ENCODE results near the gene FOXO3. TPM values are rescaled to one million over a fixed set of nuclear protein-coding genes. Genes with fewer than 3 reads are reported as not detected.

FOXO3 gene
- total RNA-seq, 2 donors from 2014 or later = 16.4 to 20.3 TPM

DNA sequence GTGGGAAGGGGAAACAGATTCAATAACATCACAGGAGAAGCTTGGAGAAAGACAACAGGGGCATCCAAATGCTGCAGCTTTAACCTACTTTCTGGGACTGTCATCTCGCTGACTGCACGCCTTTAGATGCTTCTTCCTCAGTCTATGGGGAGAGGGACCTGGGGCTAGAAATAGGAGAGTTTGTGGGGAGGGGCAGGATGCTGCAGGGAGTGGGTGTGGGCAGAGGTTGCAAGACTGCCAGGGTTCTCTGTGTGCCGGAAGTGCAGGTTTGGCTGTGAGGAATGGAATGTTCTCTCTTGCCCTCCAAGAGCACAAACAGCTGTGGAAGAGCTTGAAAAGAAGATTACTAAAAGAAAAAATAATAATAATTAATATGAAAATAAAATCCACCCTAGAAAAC lies 93.2 kb downstream of the FOXO3 start:
- Mint-ChIP-seq H3K27me3 (ENCODE audit: insufficient read depth) (no peaks in the 10 kb centered on the region), H3K4me1 (peaks cover 41% of the 10 kb centered on the region), H3K4me3 (no peak overlapping the region), H3K9me3 (peaks cover 4% of the 10 kb centered on the region), H3K36me3 (ENCODE audit: low read depth) (peaks cover 4% of the 10 kb centered on the region), H3K27ac (no peak overlapping the region)
- DNase-seq = no peak
- Histone ChIP-seq H3K9ac (ENCODE audit: extremely low read depth, low read length, poor library complexity, severe bottlenecking) (no peak overlapping the region), H3K27me3 (ENCODE audit: control insufficient read depth, insufficient read depth, low read length, poor library complexity, severe bottlenecking) (no peaks in the 10 kb centered on the region), H3K9me3 (ENCODE audit: control insufficient read depth, low read length) (no peaks in the 10 kb centered on the region), H3K36me3 (ENCODE audit: control insufficient read depth, insufficient read depth, low read length) (no peaks in the 10 kb centered on the region), H3K4me3 (ENCODE audit: low read length) (no peak overlapping the region), H3K4me1 (ENCODE audit: control insufficient read depth, insufficient read depth, low read length) (peaks cover 13% of the 10 kb centered on the region), H3K27ac (ENCODE audit: low read depth, low read length) (no peak overlapping the region)
- TF ChIP-seq, protein P1, sequence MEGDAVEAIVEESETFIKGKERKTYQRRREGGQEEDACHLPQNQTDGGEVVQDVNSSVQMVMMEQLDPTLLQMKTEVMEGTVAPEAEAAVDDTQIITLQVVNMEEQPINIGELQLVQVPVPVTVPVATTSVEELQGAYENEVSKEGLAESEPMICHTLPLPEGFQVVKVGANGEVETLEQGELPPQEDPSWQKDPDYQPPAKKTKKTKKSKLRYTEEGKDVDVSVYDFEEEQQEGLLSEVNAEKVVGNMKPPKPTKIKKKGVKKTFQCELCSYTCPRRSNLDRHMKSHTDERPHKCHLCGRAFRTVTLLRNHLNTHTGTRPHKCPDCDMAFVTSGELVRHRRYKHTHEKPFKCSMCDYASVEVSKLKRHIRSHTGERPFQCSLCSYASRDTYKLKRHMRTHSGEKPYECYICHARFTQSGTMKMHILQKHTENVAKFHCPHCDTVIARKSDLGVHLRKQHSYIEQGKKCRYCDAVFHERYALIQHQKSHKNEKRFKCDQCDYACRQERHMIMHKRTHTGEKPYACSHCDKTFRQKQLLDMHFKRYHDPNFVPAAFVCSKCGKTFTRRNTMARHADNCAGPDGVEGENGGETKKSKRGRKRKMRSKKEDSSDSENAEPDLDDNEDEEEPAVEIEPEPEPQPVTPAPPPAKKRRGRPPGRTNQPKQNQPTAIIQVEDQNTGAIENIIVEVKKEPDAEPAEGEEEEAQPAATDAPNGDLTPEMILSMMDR (conservative IDR thresholded peaks at IDR 0.05) = no peak
- 89 to 92% methylated on average over 2 to 3 of the region's 3 CpGs for WGBS, 2 experiments (ENCODE audit: insufficient coverage in 1 of 2, insufficient read length in 1 of 2)

DNA sequence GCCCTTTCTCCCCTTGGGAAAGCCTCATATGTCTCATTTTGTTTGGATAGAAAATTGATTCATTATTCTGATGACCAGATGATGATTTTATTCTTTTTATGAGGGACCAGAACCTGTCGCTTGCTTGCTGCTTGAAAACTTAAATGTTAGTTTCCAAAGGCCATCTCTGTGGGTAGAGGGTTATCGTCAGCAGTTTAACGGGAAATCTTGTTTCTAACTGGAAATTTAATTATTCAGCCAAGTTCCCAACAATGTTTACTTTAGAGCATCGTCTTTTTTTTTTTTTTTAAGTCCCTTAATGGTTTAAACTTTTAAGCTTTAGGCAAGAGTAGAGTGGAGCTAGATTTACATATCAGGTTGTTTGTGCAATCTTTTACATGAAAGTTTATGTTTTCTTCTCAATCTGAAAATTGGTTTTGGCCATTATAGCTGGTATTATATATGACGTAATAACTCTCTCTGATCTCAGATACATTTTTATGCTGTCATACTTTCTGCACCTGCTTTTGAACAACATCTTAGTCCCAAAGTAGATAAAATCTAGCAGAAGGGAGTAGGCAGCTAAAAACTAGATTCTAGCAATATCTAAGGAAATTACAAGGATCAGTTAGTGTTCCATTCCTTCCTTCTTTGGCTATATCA lies 93.9 kb downstream of the FOXO3 start:
- no peaks in the 10 kb centered on the region for H3K27me3 ChIP-seq (ENCODE audit: control insufficient read depth, insufficient read depth, low read length, poor library complexity, severe bottlenecking)
- no peak overlapping the region for H3K27ac ChIP-seq (ENCODE audit: low read depth, low read length)
- Mint-ChIP-seq H3K4me1 (peaks cover 34% of the 10 kb centered on the region), H3K36me3 (ENCODE audit: low read depth) (peaks cover 4% of the 10 kb centered on the region), H3K27me3 (ENCODE audit: insufficient read depth) (no peaks in the 10 kb centered on the region), H3K9me3 (peaks cover 4% of the 10 kb centered on the region), H3K27ac (no peak overlapping the region), H3K4me3 (no peak overlapping the region)
- H3K9ac ChIP-seq (ENCODE audit: extremely low read depth, low read length, poor library complexity, severe bottlenecking) = no peak overlapping the region
- WGBS, 2 experiments (ENCODE audit: insufficient coverage in 1 of 2, insufficient read length in 1 of 2) = 92% methylated on average over 5 of the region's 5 CpGs
- H3K9me3 ChIP-seq (ENCODE audit: control insufficient read depth, low read length) = no peaks in the 10 kb centered on the region
- DNase-seq = no peak
- TF ChIP-seq, protein P1 (conservative IDR thresholded peaks at IDR 0.05) = no peak
- peaks cover 13% of the 10 kb centered on the region for H3K4me1 ChIP-seq (ENCODE audit: control insufficient read depth, insufficient read depth, low read length)
- H3K36me3 ChIP-seq (ENCODE audit: control insufficient read depth, insufficient read depth, low read length) = no peaks in the 10 kb centered on the region
- H3K4me3 ChIP-seq (ENCODE audit: low read length) = no peak overlapping the region

GRCh38 chr6:108655806-108656651 lies 95.3 kb downstream of the FOXO3 start:
- peaks cover 13% of the 10 kb centered on the region for H3K4me1 ChIP-seq (ENCODE audit: control insufficient read depth, insufficient read depth, low read length)
- no peaks in the 10 kb centered on the region for H3K36me3 ChIP-seq (ENCODE audit: control insufficient read depth, insufficient read depth, low read length)
- peak overlapping the region; percentile 83 for H3K27ac ChIP-seq (ENCODE audit: low read depth, low read length)
- 91% methylated on average over 7 to 12 of the region's 12 CpGs for WGBS, 2 experiments (ENCODE audit: insufficient coverage in 1 of 2, insufficient read length in 1 of 2)
- no peaks in the 10 kb centered on the region for H3K27me3 Mint-ChIP-seq (ENCODE audit: insufficient read depth)
- TF ChIP-seq, protein P1 (conservative IDR thresholded peaks at IDR 0.05) = no peak
- no peaks in the 10 kb centered on the region for H3K9me3 ChIP-seq (ENCODE audit: control insufficient read depth, low read length)
- no peak overlapping the region for H3K9ac ChIP-seq (ENCODE audit: extremely low read depth, low read length, poor library complexity, severe bottlenecking)
- H3K4me3 Mint-ChIP-seq = no peak overlapping the region
- peaks cover 4% of the 10 kb centered on the region for H3K9me3 Mint-ChIP-seq
- peak overlapping the region; percentile 49 for H3K27ac Mint-ChIP-seq
- DNase-seq = no peak
- no peak overlapping the region for H3K4me3 ChIP-seq (ENCODE audit: low read length)
- no peaks in the 10 kb centered on the region for H3K27me3 ChIP-seq (ENCODE audit: control insufficient read depth, insufficient read depth, low read length, poor library complexity, severe bottlenecking)
- peaks cover 24% of the 10 kb centered on the region for H3K4me1 Mint-ChIP-seq
- H3K36me3 Mint-ChIP-seq (ENCODE audit: low read depth) = peaks cover 4% of the 10 kb centered on the region
